SK-N-SH (cell line): ENCODE data around the gene SNRPA1. TPM values are rescaled to one million over a fixed set of nuclear protein-coding genes. Genes with fewer than 3 reads are reported as not detected.

Source experiments
- CTCF ChIA-PET: fragments of 300-600, 350-600 bp; formaldehyde crosslinking; extraction: SDS; loops from one replicate; lab custom pipeline; 2021; lab: Yijun Ruan, JAX
- POLR2A ChIA-PET: fragments of 350-600 bp; sonication (Branson Sonifier 250); formaldehyde crosslinking; extraction: SDS; loops from one replicate; lab custom pipeline; 2020; ENCODE audit warnings: antibody characterized with exemption, inconsistent platforms; lab: Yijun Ruan, JAX
- DNase-seq: peaks from one replicate; pipeline ENCODE4 v3.0.0; 2012
- H2AFZ ChIP-seq: fragments of 200-600 bp; sonication (generic); 2 replicates; pipeline ENCODE4 v1.8.1; 2016; ENCODE audit warnings: antibody characterized with exemption, mild to moderate bottlenecking, low read depth
- H3F3A ChIP-seq: fragments of 200-600 bp; sonication (generic); replicated peaks from 2 replicates; pipeline ENCODE3; 2016; ENCODE audit warnings: antibody characterized with exemption, mild to moderate bottlenecking; ENCODE audit not compliant: insufficient read depth
- H3K27ac ChIP-seq, 2 experiments: fragments of 200-500 bp in 1 of 2; fragments of 200-600 bp in 1 of 2; sonication (Bioruptor generic) in 1 of 2; sonication (generic), shearing (Covaris generic) in 1 of 2; 2 replicates each; pipeline versions ENCODE4 v1.5.1 to v1.6.1; 2014 to 2016; ENCODE audit warnings: low read depth in 2 of 2, inconsistent platforms in 1 of 2, low read length in 1 of 2, mild to moderate bottlenecking in 1 of 2, mixed read lengths in 1 of 2
- H3K27me3 ChIP-seq: fragments of 200-600 bp; sonication (generic), shearing (Covaris generic); 2 replicates; pipeline ENCODE4 v1.6.1; 2016; ENCODE audit warnings: mixed run types; ENCODE audit not compliant: insufficient read depth
- H3K36me3 ChIP-seq, 2 experiments: fragments of 200-500 bp in 1 of 2; fragments of 200-600 bp in 1 of 2; sonication (Bioruptor generic) in 1 of 2; sonication (generic) in 1 of 2; replicated peaks in 1 of 2; 2 replicates each; pipeline versions ENCODE3 to v1.5.1; 2014 to 2016; ENCODE audit warnings: low read length in 1 of 2, mild to moderate bottlenecking in 1 of 2; ENCODE audit not compliant: insufficient read depth in 2 of 2, control insufficient read depth in 1 of 2
- H3K4me1 ChIP-seq, 2 experiments: fragments of 200-500 bp in 1 of 2; fragments of 200-600 bp in 1 of 2; sonication (Bioruptor generic) in 1 of 2; sonication (generic), shearing (Covaris generic) in 1 of 2; 2 replicates each; pipeline versions ENCODE4 v1.5.1 to v1.6.1; 2014 to 2016; ENCODE audit warnings: low read depth in 1 of 2, low read length in 1 of 2, mixed run types in 1 of 2; ENCODE audit not compliant: insufficient read depth in 2 of 2, control insufficient read depth in 1 of 2
- H3K4me2 ChIP-seq: fragments of 200-600 bp; sonication (generic), shearing (Covaris generic); 2 replicates; pipeline ENCODE4 v1.6.1; 2017; ENCODE audit warnings: mixed run types
- H3K4me3 ChIP-seq, 2 experiments: fragments of 200-500 bp in 1 of 2; fragments of 200-600 bp in 1 of 2; sonication (Bioruptor generic) in 1 of 2; sonication (generic), shearing (Covaris generic) in 1 of 2; 2 replicates each; pipeline versions ENCODE4 v1.5.1 to v1.8.1; 2014 to 2016; ENCODE audit warnings: low read depth in 2 of 2, inconsistent platforms in 1 of 2, low read length in 1 of 2, mild to moderate bottlenecking in 1 of 2, mixed read lengths in 1 of 2, moderate library complexity in 1 of 2
- H3K79me2 ChIP-seq: fragments of 200-600 bp; sonication (generic); 2 replicates; pipeline ENCODE4 v1.8.1; 2017; ENCODE audit warnings: mild to moderate bottlenecking; ENCODE audit not compliant: insufficient read depth
- H3K9ac ChIP-seq: fragments of 200-600 bp; sonication (generic); 2 replicates; pipeline ENCODE4 v1.6.1; 2017; ENCODE audit warnings: mixed run types
- H3K9me2 ChIP-seq: fragments of 200-600 bp; sonication (generic); 2 replicates; pipeline ENCODE4 v1.6.1; 2017; ENCODE audit warnings: mixed run types
- H3K9me3 ChIP-seq: fragments of 200-600 bp; sonication (generic); 2 replicates; pipeline ENCODE4 v1.6.1; 2017; ENCODE audit warnings: mixed run types, mild to moderate bottlenecking, moderate library complexity
- H4K20me1 ChIP-seq: fragments of 200-600 bp; sonication (generic); 2 replicates; pipeline ENCODE4 v1.6.1; 2017; ENCODE audit warnings: mild to moderate bottlenecking, mixed run types; ENCODE audit not compliant: insufficient read depth
- EP300 ChIP-seq, 2 experiments: IDR thresholded peaks; 2 replicates each; pipeline versions ENCODE4 v1.4.0 to v1.6.1; 2012; ENCODE audit warnings: borderline replicate concordance in 1 of 2, low read depth in 1 of 2, low read length in 1 of 2
- EZH2phosphoT487 ChIP-seq: fragments of 200-600 bp; sonication (generic); IDR thresholded peaks from 2 replicates; pipeline ENCODE4 v1.6.1; 2017; ENCODE audit warnings: low read depth, mixed run types, mild to moderate bottlenecking, antibody characterized with exemption, moderate library complexity, borderline replicate concordance
- JUND ChIP-seq: IDR thresholded peaks from 2 replicates; pipeline ENCODE4 v1.4.0; 2012
- MEF2A ChIP-seq: IDR thresholded peaks from 2 replicates; pipeline ENCODE4 v1.4.0; 2012; ENCODE audit warnings: low read depth, borderline replicate concordance
- NFIC ChIP-seq: IDR thresholded peaks from 2 replicates; pipeline ENCODE4 v1.4.0; 2012; ENCODE audit warnings: borderline replicate concordance
- NRF1 ChIP-seq: IDR thresholded peaks from 2 replicates; pipeline ENCODE4 v1.6.1; 2012; ENCODE audit warnings: low read depth, mild to moderate bottlenecking, low read length
- POLR2AphosphoS5 ChIP-seq: IDR thresholded peaks from 2 replicates; pipeline ENCODE4 v1.6.1; 2012; ENCODE audit warnings: low read depth, low read length
- RAD21 ChIP-seq: IDR thresholded peaks from 2 replicates; pipeline ENCODE4 v1.6.1; 2012; ENCODE audit warnings: mild to moderate bottlenecking, low read length
- RCOR1 ChIP-seq: fragments of 150-350 bp; IDR thresholded peaks from 2 replicates; pipeline ENCODE4 v1.6.1; 2017; ENCODE audit warnings: antibody characterized with exemption, low read length
- TAF1 ChIP-seq: IDR thresholded peaks from 2 replicates; pipeline ENCODE4 v1.6.1; 2012; ENCODE audit warnings: low read depth, mild to moderate bottlenecking, low read length, moderate library complexity, borderline replicate concordance
- TCF12 ChIP-seq: IDR thresholded peaks from 2 replicates; pipeline ENCODE4 v1.4.0; 2012
- TEAD4 ChIP-seq: IDR thresholded peaks from 2 replicates; pipeline ENCODE4 v1.4.0; 2012; ENCODE audit warnings: mild to moderate bottlenecking, borderline replicate concordance; ENCODE audit not compliant: insufficient read depth
- WGBS: methylation state at CpG from one replicate; pipeline ENCODE4 v1.1.6; 2017; ENCODE audit warnings: low lambda C conversion rate; 5-methylcytosine and 5-hydroxymethylcytosine counted together
- polyA plus RNA-seq, 3 experiments: library from polyadenylated mRNA; depleted of rRNA; stranded (reverse); fragments of >200 nt; gene quantifications; 2 replicates each; pipeline ENCODE4 v1.2.3, GENCODE V29; 2012
- TF ChIP-seq, protein P1 (sequence below): fragments of 200-600 bp; sonication (generic); IDR thresholded peaks from 2 replicates; pipeline ENCODE4 v1.6.1; 2017; ENCODE audit warnings: antibody characterized with exemption, mild to moderate bottlenecking, moderate library complexity
- TF ChIP-seq, protein P2 (sequence below): IDR thresholded peaks from 2 replicates; pipeline ENCODE4 v1.4.0; 2012; ENCODE audit warnings: low read depth, borderline replicate concordance
- TF ChIP-seq, protein P3 (sequence below): IDR thresholded peaks from 2 replicates; pipeline ENCODE4; 2012
- TF ChIP-seq, protein P4 (sequence below): IDR thresholded peaks from 2 replicates; pipeline ENCODE4 v1.6.1; 2012; ENCODE audit warnings: mild to moderate bottlenecking, low read depth, low read length, moderate library complexity

Gene SNRPA1
- polyA plus RNA-seq, 1 of the 3 experiments (the other 2 are of a cell fraction): 62.3 TPM

DNA sequence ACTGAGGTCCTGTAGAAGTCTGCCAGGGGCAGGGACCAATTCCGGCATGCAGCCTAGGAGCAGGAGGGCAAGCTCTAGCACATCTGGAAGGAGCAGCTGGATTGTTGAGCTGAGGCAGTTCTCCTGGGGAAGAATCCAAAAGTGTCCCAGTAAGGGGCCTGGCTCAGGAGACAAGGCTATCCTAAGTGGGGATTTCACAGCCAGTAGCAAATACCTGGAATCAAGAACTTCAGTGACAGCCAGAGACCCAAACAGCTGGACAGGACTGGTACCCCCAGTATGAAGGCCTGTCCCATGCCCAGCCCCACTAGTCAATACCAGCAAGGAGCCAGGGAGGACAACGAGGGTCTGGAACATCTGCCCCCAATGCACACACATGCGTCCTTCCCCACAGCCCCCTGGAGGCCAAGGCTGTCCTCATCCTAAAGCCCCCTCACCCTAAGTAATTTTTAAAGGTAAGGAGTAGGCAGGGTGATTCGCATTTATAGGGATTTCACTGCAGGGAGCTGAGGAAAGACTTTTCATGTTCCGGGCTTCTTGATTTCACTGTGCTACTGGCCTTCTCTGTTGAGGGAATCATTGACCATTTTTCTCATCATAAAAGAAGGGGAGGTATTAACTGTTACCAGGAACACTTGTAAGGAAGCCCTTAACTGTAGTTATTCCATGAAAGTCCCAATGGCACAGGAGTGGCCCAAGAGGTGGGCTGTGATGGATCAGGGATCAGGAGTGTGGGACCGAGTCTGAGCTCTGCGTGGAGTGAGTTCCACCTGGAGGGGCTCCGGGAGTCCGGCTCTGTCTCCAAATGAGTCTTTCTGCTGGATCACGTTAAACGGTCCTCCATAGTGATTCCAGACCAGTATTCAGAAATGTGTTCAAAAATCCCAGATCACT, 40.6 kb downstream of the SNRPA1 start:
- POLR2A ChIA-PET: interaction anchor here (0.6 kb wide), 1 partner anchor 133 kb away, joined by 3 read pairs; no protein-coding TSS in a partner anchor
- Histone ChIP-seq H3K4me3 (no peak overlapping the region), H3K4me2 (no peak overlapping the region), H3K9me3 (no peaks in the 10 kb centered on the region), H3K9me2 (no peaks in the 10 kb centered on the region), H3K9ac (no peak overlapping the region), H3K27me3 (no peaks in the 10 kb centered on the region), H2AFZ (no peak overlapping the region), H3K27ac (no peak overlapping the region; a peak in 1 of 4 replicates), H3K4me1 (peaks cover 4 to 18% of the 10 kb centered on the region in 2 experiments; a peak in 2 of 4 replicates), H4K20me1 (peaks cover 14% of the 10 kb centered on the region), H3K79me2 (peaks cover 16% of the 10 kb centered on the region), H3K36me3 (no peaks in the 10 kb centered on the region), H3F3A (peaks cover 4% of the 10 kb centered on the region)
- WGBS: 91% methylated on average over 11 of the region's 11 CpGs
- no peak for DNase-seq
- CTCF ChIA-PET: interaction anchor here (0.8 to 12.8 kb wide), 9 partner anchors 12 to 246 kb away, joined by 3 to 190 read pairs (median 4); no protein-coding TSS in a partner anchor
- TF ChIP-seq, protein P1, sequence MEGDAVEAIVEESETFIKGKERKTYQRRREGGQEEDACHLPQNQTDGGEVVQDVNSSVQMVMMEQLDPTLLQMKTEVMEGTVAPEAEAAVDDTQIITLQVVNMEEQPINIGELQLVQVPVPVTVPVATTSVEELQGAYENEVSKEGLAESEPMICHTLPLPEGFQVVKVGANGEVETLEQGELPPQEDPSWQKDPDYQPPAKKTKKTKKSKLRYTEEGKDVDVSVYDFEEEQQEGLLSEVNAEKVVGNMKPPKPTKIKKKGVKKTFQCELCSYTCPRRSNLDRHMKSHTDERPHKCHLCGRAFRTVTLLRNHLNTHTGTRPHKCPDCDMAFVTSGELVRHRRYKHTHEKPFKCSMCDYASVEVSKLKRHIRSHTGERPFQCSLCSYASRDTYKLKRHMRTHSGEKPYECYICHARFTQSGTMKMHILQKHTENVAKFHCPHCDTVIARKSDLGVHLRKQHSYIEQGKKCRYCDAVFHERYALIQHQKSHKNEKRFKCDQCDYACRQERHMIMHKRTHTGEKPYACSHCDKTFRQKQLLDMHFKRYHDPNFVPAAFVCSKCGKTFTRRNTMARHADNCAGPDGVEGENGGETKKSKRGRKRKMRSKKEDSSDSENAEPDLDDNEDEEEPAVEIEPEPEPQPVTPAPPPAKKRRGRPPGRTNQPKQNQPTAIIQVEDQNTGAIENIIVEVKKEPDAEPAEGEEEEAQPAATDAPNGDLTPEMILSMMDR: no peak
- TF ChIP-seq RCOR1 (no peak), NFIC (no peak), TAF1 (no peak), POLR2AphosphoS5 (no peak), RAD21 (no peak), EZH2phosphoT487 (no peak), EP300 (IDR thresholded peaks at IDR 0.05; ENCODE audit: borderline replicate concordance in 1 of 2, low read depth in 1 of 2, low read length in 1 of 2) (no peak), TEAD4 (no peak), MEF2A (no peak), NRF1 (no peak), JUND (no peak), TCF12 (no peak)
- TF ChIP-seq, protein P2, sequence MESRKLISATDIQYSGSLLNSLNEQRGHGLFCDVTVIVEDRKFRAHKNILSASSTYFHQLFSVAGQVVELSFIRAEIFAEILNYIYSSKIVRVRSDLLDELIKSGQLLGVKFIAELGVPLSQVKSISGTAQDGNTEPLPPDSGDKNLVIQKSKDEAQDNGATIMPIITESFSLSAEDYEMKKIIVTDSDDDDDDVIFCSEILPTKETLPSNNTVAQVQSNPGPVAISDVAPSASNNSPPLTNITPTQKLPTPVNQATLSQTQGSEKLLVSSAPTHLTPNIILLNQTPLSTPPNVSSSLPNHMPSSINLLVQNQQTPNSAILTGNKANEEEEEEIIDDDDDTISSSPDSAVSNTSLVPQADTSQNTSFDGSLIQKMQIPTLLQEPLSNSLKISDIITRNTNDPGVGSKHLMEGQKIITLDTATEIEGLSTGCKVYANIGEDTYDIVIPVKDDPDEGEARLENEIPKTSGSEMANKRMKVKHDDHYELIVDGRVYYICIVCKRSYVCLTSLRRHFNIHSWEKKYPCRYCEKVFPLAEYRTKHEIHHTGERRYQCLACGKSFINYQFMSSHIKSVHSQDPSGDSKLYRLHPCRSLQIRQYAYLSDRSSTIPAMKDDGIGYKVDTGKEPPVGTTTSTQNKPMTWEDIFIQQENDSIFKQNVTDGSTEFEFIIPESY: no peak
- TF ChIP-seq, protein P3, sequence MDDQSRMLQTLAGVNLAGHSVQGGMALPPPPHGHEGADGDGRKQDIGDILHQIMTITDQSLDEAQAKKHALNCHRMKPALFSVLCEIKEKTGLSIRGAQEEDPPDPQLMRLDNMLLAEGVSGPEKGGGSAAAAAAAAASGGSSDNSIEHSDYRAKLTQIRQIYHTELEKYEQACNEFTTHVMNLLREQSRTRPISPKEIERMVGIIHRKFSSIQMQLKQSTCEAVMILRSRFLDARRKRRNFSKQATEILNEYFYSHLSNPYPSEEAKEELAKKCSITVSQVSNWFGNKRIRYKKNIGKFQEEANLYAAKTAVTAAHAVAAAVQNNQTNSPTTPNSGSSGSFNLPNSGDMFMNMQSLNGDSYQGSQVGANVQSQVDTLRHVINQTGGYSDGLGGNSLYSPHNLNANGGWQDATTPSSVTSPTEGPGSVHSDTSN: no peak
- TF ChIP-seq, protein P4, sequence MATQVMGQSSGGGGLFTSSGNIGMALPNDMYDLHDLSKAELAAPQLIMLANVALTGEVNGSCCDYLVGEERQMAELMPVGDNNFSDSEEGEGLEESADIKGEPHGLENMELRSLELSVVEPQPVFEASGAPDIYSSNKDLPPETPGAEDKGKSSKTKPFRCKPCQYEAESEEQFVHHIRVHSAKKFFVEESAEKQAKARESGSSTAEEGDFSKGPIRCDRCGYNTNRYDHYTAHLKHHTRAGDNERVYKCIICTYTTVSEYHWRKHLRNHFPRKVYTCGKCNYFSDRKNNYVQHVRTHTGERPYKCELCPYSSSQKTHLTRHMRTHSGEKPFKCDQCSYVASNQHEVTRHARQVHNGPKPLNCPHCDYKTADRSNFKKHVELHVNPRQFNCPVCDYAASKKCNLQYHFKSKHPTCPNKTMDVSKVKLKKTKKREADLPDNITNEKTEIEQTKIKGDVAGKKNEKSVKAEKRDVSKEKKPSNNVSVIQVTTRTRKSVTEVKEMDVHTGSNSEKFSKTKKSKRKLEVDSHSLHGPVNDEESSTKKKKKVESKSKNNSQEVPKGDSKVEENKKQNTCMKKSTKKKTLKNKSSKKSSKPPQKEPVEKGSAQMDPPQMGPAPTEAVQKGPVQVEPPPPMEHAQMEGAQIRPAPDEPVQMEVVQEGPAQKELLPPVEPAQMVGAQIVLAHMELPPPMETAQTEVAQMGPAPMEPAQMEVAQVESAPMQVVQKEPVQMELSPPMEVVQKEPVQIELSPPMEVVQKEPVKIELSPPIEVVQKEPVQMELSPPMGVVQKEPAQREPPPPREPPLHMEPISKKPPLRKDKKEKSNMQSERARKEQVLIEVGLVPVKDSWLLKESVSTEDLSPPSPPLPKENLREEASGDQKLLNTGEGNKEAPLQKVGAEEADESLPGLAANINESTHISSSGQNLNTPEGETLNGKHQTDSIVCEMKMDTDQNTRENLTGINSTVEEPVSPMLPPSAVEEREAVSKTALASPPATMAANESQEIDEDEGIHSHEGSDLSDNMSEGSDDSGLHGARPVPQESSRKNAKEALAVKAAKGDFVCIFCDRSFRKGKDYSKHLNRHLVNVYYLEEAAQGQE: no peak
